ENCODE measurements around the gene CEBPG. TPM values are rescaled to one million over a fixed set of nuclear protein-coding genes. Genes with fewer than 3 reads are reported as not detected.

CEBPG gene
- total RNA-seq, 1 experiment from 2014 or later, result 33.4 TPM

DNA sequence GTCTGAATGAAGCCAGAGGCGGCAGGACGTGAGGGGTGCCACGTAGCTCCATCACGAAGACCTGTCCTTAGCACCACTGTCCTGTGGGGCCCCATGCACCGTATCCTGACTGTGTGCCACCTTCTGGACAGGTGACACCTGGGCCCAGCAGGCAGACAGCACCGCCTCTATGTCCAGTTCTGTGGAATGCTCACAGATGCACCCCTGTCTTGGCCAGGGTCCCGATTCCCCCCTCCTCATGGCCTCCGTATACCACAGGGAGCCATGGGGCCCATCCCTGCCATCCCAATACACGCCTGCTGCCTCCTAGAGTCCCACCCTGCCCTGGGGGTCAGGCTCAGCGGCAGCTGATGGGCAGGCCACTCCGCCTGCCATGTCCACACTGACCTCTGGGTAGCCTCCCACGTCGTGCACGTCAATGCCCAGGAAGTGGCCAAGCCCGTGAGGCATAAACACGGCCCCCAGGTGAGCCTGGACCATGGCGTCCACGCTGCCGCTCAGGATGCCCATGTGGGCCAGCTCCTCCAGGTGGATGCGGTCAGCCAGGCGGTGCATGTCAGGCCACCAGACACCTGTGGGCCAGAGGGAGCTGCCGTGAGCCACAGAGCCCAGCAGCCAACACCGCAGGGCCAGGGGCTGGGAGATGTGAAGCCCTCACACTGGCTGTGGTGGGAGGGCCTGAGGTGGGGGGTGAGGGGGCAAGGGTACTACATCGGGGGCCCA lies 17.6 kb downstream of the CEBPG start:
- intact Hi-C loops (cut with micrococcal nuclease; ENCODE audit: unreplicated experiment), result no loop called here
- CTCF ChIA-PET, result no interaction called here

DNA sequence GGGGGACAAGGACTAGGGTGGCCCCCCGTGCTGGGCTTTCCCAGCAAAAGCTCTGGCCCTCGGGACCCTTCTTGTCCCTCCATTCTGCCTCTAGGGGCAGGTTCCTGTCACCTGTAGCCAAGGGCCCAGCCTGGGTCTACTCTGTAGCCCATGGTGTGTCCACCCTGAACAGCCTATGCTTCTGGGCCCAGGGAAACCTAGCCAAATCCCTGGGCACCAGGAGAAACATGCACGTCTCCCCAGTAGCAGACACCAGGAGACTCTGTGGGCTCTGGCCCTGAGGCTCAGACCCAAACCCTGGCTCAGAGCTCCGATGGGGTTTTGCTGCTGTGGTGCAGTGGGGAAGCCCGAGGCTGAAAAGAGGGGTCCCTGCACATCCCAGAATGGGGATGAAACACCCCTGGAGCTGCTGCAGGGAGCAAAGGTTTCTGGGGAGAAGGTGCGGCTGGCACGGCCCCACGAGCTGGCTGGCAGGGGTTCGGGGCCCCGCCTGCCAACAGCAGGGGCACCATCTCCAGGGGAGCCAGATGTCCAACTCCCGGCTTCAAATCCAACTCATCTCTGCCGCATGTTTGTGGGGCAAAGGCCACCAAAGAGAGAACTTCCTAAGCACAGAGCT lies 18.2 kb downstream of the CEBPG start:
- H3K4me3 ChIP-seq, result no peak overlapping the region
- no peak overlapping the region for H3K27ac ChIP-seq
- H3K79me2 ChIP-seq (ENCODE audit: low read depth), result no peaks in the 10 kb centered on the region
- no TSS peak for BruUV-seq (replicated peaks)
- no peak for DNase-seq
- POLR2A ChIA-PET (ENCODE audit: unreplicated experiment), result no interaction called here
- intact Hi-C loops (cut with micrococcal nuclease; ENCODE audit: unreplicated experiment), result no loop called here
- no peaks in the 10 kb centered on the region for H3K9me2 ChIP-seq (ENCODE audit: insufficient read depth)
- H3K4me2 ChIP-seq, result no peak overlapping the region
- TF ChIP-seq EZH2 (IDR thresholded peaks at IDR 0.05; ENCODE audit: low read depth), result no peak
- TF ChIP-seq, protein P1, sequence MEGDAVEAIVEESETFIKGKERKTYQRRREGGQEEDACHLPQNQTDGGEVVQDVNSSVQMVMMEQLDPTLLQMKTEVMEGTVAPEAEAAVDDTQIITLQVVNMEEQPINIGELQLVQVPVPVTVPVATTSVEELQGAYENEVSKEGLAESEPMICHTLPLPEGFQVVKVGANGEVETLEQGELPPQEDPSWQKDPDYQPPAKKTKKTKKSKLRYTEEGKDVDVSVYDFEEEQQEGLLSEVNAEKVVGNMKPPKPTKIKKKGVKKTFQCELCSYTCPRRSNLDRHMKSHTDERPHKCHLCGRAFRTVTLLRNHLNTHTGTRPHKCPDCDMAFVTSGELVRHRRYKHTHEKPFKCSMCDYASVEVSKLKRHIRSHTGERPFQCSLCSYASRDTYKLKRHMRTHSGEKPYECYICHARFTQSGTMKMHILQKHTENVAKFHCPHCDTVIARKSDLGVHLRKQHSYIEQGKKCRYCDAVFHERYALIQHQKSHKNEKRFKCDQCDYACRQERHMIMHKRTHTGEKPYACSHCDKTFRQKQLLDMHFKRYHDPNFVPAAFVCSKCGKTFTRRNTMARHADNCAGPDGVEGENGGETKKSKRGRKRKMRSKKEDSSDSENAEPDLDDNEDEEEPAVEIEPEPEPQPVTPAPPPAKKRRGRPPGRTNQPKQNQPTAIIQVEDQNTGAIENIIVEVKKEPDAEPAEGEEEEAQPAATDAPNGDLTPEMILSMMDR (conservative IDR thresholded peaks at IDR 0.05), result no peak
- H4K20me1 ChIP-seq (ENCODE audit: insufficient read depth), result peaks cover 17% of the 10 kb centered on the region; the same call in 1 of the 2 replicates
- H3F3A ChIP-seq (ENCODE audit: insufficient read depth, low read depth), result peaks cover 10% of the 10 kb centered on the region; the same call in 1 of the 2 replicates
- no peaks in the 10 kb centered on the region for H3K36me3 ChIP-seq (ENCODE audit: low read depth)
- CTCF ChIA-PET, result interaction anchor here (0.7 kb wide), 1 partner anchor 25 kb away, joined by 4 read pairs; no protein-coding TSS in a partner anchor
- H2AFZ ChIP-seq, result no peak overlapping the region
- no peaks in the 10 kb centered on the region for H3K9me3 ChIP-seq (ENCODE audit: insufficient read depth, low read depth)
- H3K27me3 ChIP-seq (ENCODE audit: insufficient read depth, low read depth), result no peaks in the 10 kb centered on the region
- H3K4me1 ChIP-seq (replicated peaks; ENCODE audit: insufficient read depth), result peaks cover 6% of the 10 kb centered on the region

More for the DNA sequence above, 17.6 kb downstream of the CEBPG start:
- H3K27me3 ChIP-seq (ENCODE audit: insufficient read depth, low read depth), result no peaks in the 10 kb centered on the region
- peaks cover 23% of the 10 kb centered on the region; the same call in 1 of the 2 replicates for H4K20me1 ChIP-seq (ENCODE audit: insufficient read depth)
- DNase-seq, result no peak
- H3K27ac ChIP-seq, result no peak overlapping the region
- no peaks in the 10 kb centered on the region for H3K36me3 ChIP-seq (ENCODE audit: low read depth)
- no TSS peak for BruUV-seq (replicated peaks)
- H3K9me2 ChIP-seq (ENCODE audit: insufficient read depth), result no peaks in the 10 kb centered on the region
- no peak overlapping the region for H3K4me2 ChIP-seq
- no peaks in the 10 kb centered on the region for H3K9me3 ChIP-seq (ENCODE audit: insufficient read depth, low read depth)
- H3K79me2 ChIP-seq (ENCODE audit: low read depth), result no peaks in the 10 kb centered on the region
- POLR2A ChIA-PET (ENCODE audit: unreplicated experiment), result no interaction called here
- H2AFZ ChIP-seq, result no peak overlapping the region
- H3K4me3 ChIP-seq, result no peak overlapping the region
- H3F3A ChIP-seq (ENCODE audit: insufficient read depth, low read depth), result peaks cover 10% of the 10 kb centered on the region; the same call in 1 of the 2 replicates
- TF ChIP-seq EZH2 (IDR thresholded peaks at IDR 0.05; ENCODE audit: low read depth), result no peak
- TF ChIP-seq, protein P1 (conservative IDR thresholded peaks at IDR 0.05), result no peak
- H3K4me1 ChIP-seq (replicated peaks; ENCODE audit: insufficient read depth), result peaks cover 6% of the 10 kb centered on the region

DNA sequence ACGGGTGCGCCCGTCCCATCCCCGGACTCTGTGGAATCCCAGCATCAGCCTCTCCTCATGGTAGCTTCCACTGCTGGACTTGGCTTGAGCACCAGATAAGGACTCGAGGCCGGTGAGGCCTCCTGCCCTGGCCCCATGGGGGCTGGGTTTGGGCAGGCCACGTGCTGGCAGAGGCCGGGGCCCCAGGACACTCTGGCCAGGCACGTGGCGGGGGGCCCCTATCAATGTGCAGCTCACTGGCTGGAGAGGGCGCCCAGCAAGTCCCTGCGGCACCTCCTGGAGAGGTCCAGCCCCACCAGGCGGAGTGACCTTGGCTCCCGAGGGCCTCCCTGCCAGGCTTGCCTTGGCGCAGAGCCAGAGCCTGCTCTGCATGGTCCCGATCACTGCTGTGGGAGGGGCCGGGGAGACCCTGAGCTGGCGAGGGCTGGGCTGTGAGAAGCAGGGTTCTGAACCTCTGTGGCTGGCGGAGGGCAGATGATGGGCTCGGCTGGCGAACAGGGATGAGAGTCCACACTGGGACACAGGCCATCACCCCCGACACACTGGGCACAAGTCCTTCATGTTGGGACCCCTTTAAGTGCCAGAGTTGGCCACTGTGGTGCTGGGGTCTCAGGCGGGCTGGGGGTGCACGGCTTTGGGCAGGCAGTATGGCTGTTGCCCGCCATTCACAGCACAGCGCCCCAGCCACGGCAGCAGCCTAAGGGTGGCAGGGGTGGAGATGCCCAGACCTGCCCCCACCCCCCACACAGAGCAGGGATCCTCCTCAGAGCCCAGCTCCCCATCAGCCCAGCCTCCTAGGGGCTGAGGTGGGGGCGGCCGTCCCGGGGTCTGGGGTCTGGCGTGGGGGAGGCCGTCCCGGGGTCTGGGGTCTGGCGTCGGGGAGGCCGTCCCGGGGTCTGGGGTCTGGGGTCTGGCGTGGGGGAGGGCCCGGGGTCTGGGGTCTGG lies 19.1 kb downstream of the CEBPG start:
- no peak overlapping the region for H2AFZ ChIP-seq
- no peaks in the 10 kb centered on the region for H3K9me3 ChIP-seq (ENCODE audit: insufficient read depth, low read depth)
- H3K36me3 ChIP-seq (ENCODE audit: low read depth), result no peaks in the 10 kb centered on the region
- H3K79me2 ChIP-seq (ENCODE audit: low read depth), result no peaks in the 10 kb centered on the region
- ChIA-PET CTCF (interaction anchor here (0.7 kb wide), 1 partner anchor 26 kb away, joined by 4 read pairs; no protein-coding TSS in a partner anchor), POLR2A (ENCODE audit: unreplicated experiment) (no interaction called here)
- no peak for DNase-seq
- peaks cover 6% of the 10 kb centered on the region for H3K4me1 ChIP-seq (replicated peaks; ENCODE audit: insufficient read depth)
- no peak overlapping the region for H3K4me2 ChIP-seq
- no peak overlapping the region for H3K4me3 ChIP-seq
- intact Hi-C loops (cut with micrococcal nuclease; ENCODE audit: unreplicated experiment), result no loop called here
- H4K20me1 ChIP-seq (ENCODE audit: insufficient read depth), result peaks cover 10% of the 10 kb centered on the region; the same call in 1 of the 2 replicates
- H3K9me2 ChIP-seq (ENCODE audit: insufficient read depth), result no peaks in the 10 kb centered on the region
- H3K27me3 ChIP-seq (ENCODE audit: insufficient read depth, low read depth), result no peaks in the 10 kb centered on the region
- H3F3A ChIP-seq (ENCODE audit: insufficient read depth, low read depth), result peaks cover 10% of the 10 kb centered on the region; the same call in 1 of the 2 replicates
- no peak for TF ChIP-seq EZH2 (IDR thresholded peaks at IDR 0.05; ENCODE audit: low read depth)
- TF ChIP-seq, protein P1 (conservative IDR thresholded peaks at IDR 0.05), result no peak
- no TSS peak for BruUV-seq (replicated peaks)
- no peak overlapping the region for H3K27ac ChIP-seq
